HG02610 (cell line): ENCODE measurements around the gene QSOX1.

Experiments
- ATAC-seq: cut with Tn5 transposase; IDR thresholded peaks from one replicate; pipeline ENCODE4 v1.9.1; 2021; ENCODE audit warnings: mild to moderate bottlenecking, moderate library complexity; ENCODE audit not compliant: unreplicated experiment

Gene QSOX1

GRCh38 chr1:180211156-180211859 lies 56.6 kb downstream of the QSOX1 start:
- no peak for ATAC-seq

GRCh38 chr1:180211860-180212229 lies 57.2 kb downstream of the QSOX1 start:
- ATAC-seq, result no peak

GRCh38 chr1:180213401-180214170 lies 58.9 kb downstream of the QSOX1 start:
- no peak for ATAC-seq

- no peak for ATAC-seq
These were observed 61.4 kb downstream of the QSOX1 start for GRCh38 chr1:180215856-180216625.

GRCh38 chr1:180217006-180217405 lies 62.3 kb downstream of the QSOX1 start:
- ATAC-seq, result no peak

GRCh38 chr1:180218806-180219765 lies 64.4 kb downstream of the QSOX1 start:
- no peak for ATAC-seq

- no peak for ATAC-seq
These were observed 65.1 kb downstream of the QSOX1 start for GRCh38 chr1:180219776-180220175.

GRCh38 chr1:180221462-180221861 lies 66.8 kb downstream of the QSOX1 start:
- ATAC-seq, result no peak

GRCh38 chr1:180224902-180225301 lies 70.2 kb downstream of the QSOX1 start:
- ATAC-seq, result no peak

GRCh38 chr1:180225403-180225802 lies 70.7 kb downstream of the QSOX1 start:
- ATAC-seq, result no peak

- no peak for ATAC-seq
These were observed 73.4 kb downstream of the QSOX1 start for GRCh38 chr1:180227861-180228647.

- ATAC-seq, result no peak
These were observed 74.2 kb downstream of the QSOX1 start for GRCh38 chr1:180228648-180229482.

- ATAC-seq, result no peak
These were observed 75.1 kb downstream of the QSOX1 start, which contains the start of gene LHX4 for GRCh38 chr1:180229483-180230415. Gene LHX4, plus strand, starts transcription at chr1:180230264. Its CDS starts 266 bp downstream, at chr1:180230530.

- ATAC-seq, result no peak
These were observed 75.7 kb downstream of the QSOX1 start for GRCh38 chr1:180230416-180230790.

GRCh38 chr1:180230791-180231505 lies 76.3 kb downstream of the QSOX1 start:
- no peak for ATAC-seq

GRCh38 chr1:180231506-180231921 lies 76.8 kb downstream of the QSOX1 start:
- ATAC-seq, result no peak

- ATAC-seq, result no peak
These were observed 77.3 kb downstream of the QSOX1 start for GRCh38 chr1:180231936-180232335.
